HS-27A (cell line): ENCODE data around the gene FBXO5.
A peak's percentile ranks its signal among the peaks of the same experiment; 100 is the strongest.
"Not testable (repeated sequence)": the region's sequence is repeated elsewhere in the genome, so short reads cannot be mapped to it uniquely, and the experiment has no call there.

Experiments used
- DNase-seq: peaks from one replicate; pipeline ENCODE4 v3.0.0-alpha.2; 2012; ENCODE audit warnings: low read depth, missing footprints

Gene FBXO5

DNA sequence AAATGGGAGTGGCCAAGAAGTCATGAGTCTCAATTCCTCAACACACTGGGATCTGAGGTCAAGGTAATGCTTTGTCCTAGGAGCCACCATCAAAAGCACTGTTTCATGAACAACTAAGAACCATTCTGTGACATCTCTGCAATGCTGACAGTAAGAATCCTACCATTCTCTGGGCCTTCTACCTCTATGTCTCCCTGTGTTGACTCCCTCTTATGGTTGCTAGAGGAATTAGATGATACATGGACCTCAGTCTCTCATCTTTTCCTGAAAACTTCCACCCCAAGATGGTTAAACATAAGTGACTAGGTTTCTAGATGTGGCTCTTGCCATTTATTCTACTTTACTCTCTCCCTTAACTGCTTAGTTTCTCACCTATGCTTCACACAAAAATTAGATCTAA is 10.6 kb upstream of the FBXO5 start:
- no peak for DNase-seq

DNA sequence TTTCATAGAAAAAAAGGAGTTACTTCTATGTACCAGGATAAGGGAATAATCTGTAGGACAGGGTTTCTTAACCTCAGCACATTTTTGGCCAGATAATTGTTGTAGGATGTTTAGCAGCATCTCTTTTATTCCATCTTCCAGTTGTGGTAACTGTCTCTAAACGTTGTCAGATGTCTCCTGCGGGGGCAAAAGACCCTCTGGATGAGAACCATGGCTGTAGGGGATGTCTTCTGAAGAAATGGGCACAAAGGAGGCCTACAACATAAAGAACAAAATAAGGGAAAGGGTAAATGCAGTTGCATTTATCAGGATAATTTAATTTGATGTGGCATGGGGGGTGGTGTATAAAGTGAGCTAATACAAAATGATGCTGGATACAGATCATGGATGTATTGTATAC is 4.1 kb upstream of the FBXO5 start:
- no peak for DNase-seq

DNA sequence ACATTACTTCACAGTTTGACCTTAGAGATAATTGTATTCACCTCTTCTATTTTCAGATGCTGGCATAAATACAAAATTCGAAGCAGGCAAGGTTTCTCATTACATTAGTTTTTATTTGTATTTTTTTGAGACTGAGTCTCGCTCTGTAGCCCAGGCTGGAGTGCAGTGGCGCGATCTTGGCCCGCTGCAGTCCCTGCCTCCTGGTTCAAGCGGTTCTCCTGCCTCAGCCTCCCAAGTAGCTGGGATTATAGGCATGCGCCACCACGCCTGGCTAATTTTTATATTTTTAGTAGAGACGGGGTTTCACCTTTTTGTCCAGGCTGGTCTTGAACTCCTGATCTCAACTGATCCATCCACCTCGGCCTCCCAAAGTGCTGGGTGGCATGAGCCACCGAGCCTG is 2.5 kb upstream of the FBXO5 start:
- DNase-seq, result not testable (repeated sequence)

DNA sequence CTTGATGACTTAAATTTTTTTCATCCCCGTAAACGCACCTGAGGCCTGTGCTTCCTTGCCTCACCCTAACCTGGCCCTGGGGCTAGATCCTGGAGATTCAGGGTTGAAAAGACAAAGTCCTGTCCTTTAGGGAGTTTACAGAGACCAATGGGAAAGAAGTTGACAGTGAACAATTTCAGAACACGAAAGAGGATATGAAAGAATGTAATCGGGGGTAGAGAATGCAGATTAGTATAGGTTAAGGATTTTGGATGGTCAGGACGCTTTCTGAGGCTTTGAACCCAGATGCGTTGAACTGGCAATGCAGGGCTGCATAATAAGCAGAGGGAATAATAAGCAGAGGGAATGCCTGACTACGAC is 1.7 kb upstream of the FBXO5 start:
- no peak for DNase-seq

DNA sequence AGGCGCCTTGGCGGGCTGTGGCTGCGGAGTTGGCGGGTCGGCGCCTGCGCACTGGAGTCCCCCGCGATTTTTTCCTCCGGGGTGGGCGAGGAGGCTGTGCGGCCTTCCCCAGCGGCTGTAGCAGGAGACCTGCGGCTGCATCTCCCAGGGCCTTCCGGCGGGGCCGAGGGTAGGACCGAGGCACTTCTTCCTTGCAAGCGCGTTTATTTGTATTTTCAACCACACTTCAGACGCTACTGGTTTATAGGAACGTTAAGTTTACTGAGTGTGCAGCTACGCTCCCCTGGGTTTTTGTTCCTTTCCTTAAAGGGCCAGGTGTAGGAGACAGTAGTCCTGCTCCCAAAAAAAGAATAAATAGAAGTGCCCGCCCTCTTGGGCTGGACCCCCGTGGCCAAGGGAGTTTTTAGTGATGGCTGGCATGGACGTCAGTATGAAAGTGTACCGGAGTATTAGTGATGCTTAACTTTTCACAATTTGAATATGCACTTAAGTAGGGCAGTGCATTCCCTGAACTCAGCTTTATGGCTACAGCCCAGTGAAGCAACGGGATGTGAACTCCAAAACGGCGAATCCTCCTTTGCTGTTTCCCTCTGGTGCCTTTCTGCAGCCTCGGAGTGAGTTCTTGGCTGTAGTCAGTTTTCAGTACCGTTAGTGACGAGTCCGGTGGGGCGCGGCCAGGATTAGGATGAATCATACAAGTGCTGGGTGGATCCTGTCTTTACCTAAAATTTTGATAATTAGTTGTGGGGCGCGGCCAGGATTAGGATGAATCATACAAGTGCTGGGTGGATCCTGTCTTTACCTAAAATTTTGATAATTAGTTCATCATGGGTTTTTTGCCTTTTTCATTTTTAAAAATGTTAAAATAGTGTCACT is 1.0 kb upstream of the FBXO5 start:
- peak; percentile 72 for DNase-seq

DNA sequence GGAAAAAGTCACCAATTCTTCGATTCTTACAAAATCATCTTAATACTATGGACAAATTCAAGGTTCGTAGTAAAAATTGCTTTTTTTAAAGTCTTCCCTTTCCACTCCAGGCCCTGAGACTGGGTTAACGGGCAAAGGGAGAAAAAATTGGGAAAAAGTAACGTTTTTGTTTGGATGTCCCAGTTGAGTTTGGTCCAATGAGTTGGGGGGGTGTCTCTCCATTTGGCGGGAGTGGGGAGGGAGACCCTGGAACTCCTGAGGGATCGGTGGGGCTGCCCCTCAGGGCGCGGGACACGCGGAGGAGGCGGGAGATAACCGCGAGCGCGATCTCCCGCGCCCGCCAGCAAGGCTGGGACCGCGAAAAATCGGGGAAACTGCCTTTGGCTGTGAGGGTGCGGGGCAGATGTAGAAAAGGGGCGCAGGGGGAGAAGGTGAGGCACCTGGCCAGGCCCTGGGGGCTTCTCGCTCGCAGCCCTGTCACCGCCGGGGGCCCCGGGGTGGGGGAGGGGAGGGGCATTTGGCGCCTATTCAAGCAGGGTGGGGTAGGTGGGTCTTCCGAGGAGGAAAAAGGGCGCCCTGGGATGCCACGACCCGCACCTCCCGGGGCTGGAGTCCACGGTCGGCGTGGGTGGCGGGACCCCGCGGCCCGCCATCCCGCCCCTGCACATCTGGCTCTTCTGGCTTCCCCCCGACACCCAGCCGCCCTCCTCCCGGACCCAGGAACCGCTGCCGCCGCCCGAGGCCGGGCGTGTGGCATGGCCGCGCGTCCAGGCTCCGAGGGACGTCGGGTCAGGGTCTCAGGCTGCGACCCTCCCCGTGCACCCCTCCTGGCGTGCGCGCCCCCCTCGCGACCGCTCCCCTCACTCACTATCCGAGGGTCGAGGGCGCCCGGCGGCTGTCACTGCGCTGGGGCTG is 595 bp downstream of the FBXO5 start:
- DNase-seq, result no peak

DNA sequence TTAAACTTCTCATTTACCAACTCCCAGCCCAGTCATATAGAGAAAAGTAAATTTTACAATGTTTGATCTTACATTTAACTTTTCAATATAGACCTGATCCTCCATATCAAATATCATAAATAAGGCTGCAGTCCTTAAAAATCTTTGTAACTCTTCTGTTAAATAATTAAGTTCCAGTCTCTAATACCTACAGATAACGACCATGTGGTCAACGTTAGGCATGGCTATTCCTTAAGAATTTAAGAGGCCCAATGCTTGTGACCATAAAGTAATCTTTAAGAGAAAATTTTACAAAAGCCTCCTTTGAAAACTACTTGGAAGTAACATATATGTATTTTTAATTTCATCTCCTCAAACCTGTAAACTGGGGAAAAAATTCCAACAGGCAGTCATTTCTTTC is 1.6 kb downstream of the FBXO5 start:
- no peak for DNase-seq

DNA sequence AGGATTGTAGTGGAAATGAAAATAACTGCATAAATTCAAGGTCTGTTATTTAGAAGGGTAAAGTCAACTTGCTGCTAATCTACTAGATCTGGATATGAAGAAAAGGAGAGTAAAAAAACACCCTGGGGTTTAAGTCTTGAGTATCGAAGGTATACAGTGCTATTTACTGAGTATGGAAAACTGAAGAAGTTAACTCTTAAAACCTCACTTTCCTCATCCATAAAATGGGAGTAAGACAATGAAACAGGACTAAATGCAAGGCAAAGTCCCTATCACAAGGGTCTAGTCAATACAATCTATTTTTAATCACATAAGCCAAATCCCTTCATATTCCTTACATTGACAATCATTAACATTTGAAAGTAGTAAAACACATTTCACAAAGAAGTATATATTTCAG is 2.2 kb downstream of the FBXO5 start:
- no peak for DNase-seq

DNA sequence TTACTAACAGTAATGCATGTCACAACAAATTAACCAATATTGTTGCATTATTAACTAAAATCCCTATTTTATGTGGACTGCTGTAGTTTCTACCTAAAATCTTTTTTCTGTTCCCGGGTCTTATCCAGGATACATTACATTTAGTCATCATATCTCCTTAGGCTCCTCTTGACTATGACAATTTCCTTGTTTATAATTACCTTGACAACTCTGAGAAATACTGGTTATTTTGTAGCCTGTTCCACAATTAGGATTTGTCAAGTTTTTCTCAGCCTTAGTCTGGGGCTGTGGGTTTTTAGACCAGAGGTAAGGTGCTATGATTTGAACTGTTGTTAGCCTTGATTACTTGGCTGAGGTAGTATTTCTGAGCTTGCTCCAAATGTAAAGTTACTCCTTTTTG is 3.7 kb downstream of the FBXO5 start:
- no peak for DNase-seq

DNA sequence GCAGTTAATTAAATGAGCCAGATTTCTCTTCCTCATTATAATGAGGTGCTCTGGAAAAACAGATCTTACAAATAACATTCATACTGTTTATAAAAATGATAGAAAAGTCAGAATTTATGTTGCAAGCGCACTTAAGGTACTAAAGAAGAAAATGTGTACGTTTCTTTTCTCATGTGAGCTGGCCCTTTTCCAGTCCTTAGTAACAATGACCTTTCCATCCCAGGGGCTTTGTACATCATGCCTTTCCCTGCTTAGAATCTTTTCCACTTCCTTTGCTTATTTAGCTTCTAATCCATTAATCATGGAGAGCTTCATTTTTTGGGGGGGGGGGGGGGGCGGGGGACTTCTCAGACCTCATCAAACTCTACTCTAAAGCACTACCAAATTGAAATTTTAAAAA is 4.8 kb downstream of the FBXO5 start:
- DNase-seq, result no peak

DNA sequence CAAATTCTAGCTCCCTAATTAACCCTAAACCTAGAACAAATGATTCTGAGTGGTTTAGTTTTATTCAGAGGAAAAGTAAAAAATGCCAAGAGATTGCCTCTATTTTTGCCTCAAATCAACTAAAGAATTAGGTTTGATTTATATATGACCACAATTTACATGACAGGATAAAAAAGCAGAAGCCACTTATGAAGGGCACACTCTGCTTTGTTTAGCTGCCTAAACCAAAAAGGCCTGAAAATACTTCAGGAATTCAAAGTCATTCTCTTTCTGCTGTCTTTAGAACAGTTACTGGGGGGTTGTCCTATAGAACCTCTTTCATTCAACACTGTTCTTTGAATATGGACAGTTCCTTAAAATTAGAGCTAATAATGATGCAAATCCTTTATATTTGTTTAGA is 5.3 kb downstream of the FBXO5 start:
- DNase-seq, result no peak

DNA sequence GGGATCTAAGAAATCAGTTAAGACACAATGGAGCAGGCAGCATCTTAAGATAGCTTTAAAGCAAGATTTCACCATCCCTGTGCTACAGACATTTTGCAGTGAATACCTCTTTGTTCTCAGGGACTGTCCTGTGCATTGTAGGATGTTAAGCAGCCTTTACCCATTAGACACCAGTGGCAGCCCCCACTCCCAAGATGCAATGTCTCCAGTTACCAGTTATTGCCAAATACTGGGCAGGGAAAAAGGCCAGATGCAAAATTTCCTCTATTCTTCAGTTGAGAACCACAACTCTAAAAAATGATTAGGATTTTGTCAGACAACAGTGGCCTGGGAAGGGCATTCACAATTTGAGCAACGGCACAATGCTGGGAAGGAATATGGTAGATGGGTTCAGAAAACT is 6.1 kb downstream of the FBXO5 start:
- no peak for DNase-seq

DNA sequence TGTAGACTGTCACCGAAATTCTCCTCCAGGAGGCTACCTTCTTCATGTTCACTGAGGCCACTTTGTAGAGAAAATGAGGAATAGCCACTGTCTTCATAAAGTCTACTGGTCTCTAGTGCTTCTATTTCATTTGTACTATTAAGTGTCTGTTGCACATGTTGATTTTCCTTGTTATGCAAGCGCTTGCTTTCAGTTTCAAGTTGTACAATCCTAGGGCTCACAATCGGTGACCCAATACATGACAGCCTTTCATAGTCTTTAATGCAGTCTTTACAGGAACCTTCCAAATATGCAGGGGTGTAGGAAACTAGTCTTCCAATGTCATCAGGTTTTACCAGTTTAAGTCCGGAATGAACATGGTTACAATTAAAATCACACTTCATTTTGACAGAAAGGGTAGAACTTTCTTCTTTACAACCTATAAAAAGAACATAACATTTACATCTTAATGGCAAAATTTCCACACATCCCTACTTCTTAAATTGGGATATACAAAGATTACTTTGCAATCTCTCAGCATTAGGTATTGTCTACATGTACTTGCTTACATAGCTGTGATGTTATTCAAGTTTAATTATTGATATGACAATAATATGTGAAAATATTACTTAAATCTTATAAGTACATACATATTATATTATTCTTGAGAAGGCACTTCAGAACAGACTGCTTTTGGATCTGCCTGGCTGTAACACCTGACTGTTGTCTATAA is 7.5 kb downstream of the FBXO5 start:
- DNase-seq, result no peak

DNA sequence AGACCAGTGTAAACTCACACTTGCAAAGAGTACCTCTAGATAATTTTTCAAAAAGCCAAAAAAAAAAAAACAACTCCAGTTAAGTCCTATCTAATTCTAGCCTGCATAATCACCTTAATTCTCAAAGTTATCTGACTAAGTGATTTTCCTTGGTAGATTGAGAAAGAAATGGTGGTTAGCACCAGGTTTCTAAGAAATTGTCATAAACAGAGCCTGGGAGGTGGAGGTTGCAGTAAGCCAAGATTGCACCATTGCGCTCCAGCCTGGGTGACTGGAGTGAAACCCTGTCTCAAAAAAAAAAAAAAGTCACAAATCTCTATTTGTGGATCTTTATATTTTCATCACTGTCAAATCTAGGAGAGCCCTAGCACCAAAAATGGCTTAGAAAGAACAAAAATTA is 8.9 kb downstream of the FBXO5 start:
- no peak for DNase-seq

DNA sequence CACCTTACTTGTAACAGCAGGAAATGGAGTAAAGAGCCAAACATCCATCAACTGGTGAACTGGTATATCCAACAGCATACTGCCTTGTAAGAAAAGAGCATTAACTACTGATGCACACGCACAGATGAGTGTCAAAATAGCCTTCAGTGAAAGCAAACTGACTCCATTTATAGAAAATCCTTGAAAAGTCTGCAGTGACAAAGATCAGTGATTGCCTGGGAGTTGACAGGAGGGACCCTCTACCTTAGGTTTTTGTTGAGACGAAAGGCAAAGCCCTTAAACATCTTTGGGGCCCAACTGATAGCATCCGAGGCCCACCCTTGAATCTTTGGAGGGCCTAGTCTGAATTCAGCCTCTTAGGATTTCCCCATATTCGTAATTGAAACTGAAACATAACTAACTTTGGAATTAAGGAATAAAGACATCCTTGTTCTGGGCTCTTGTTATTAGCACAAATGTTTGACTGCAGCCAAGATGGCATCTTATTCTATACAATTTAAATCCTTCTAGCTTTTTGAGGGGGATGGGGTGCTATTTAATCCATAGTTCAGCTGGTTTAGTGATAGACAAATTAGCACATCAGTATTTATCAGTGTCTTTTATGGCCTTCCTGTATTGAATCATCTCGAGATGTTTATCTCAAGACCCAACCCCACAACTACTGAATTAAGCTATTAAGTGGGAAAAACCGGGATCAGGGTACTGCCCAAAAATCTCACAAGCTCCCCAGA is 13.0 kb downstream of the FBXO5 start:
- DNase-seq, result no peak

DNA sequence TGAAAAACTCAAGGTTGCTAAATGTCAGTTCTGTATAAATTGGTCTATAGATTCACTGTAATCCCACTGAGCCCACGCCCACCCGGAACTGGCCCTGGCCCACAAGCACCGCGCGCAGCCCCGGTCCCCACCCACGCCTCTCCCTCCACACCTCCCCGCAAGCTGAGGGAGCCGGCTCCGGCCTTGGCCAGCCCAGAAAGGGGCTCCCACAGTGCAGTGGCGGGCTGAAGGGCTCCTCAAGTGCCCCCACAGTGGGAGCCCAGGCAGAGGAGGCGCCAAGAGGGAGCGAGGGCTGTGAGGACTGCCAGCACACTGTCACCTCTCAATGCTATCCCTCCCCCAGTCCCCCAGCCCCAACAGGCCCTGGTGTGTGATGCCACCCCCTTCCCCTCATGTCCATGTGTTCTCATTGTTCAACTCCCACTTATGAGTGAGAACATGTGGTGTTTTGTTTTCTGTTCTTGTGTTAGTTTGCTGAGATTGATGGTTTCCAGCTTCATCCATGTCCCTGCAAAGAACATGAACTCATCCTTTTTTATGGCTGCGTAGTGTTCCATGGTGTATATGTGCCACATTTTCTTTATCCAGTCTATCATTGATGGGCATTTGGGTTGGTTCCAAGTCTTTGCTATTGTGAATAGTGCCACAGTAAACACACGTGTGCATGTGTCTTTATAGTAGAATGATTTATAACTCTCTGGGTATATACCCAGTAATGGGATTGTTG is 16.5 kb downstream of the FBXO5 start:
- DNase-seq, result not testable (repeated sequence)

DNA sequence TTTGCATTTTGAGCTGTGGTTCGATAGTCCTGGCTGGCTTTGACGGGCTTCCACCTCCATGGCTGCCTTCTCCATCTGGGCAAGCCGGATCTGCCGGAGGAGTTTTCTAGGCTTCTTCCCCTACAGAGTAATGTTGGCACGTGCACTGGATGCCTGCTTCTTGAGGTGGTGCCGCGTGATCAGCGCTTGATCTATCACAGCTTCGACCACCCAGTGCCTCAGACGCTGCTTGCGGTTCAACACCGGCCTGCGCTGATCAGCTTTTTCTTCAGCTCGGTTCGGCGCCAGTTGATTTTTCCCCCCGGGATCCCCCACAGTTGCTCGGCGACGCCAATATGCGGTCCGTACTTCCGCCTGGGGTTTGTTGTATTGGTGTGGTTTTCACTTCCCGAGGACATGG is 23.5 kb downstream of the FBXO5 start:
- DNase-seq, result no peak

DNA sequence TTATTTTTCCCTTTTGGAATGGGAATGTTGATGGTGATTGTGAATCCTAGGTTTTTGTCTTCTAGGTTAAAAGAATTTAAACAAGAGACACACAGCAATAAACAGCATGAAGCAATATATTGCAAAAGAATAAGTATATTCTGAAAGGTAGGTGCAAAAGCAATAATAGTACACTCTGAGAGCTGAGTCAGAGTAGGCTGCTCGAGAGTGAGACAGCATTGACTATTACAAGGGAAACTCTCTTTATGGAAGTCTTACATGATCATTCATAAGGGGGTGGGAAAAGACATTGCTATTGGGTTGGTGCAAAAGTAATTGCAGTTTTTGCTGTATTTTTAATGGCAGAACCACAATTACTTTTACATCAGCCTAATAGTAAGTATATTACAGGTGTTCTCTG is 25.0 kb downstream of the FBXO5 start:
- DNase-seq, result no peak

DNA sequence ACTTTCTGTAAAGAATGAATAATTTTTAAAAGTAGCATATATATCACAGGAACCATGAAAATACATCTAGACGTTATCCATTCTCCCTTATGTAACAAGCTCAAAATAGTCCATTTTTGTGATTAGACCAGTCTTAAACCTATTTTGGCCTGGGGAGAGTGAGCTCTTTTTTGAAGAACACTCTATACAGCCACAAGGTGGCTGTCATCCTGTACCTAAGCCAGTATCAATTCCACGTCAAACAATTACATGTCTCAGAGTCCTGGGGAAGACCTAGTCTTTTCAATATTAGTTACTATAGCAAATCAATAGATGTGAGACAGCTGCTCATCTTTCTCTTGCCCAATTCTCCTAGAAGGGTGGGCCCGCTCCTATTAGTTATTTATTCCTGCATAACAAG is 28.4 kb downstream of the FBXO5 start:
- DNase-seq, result no peak

DNA sequence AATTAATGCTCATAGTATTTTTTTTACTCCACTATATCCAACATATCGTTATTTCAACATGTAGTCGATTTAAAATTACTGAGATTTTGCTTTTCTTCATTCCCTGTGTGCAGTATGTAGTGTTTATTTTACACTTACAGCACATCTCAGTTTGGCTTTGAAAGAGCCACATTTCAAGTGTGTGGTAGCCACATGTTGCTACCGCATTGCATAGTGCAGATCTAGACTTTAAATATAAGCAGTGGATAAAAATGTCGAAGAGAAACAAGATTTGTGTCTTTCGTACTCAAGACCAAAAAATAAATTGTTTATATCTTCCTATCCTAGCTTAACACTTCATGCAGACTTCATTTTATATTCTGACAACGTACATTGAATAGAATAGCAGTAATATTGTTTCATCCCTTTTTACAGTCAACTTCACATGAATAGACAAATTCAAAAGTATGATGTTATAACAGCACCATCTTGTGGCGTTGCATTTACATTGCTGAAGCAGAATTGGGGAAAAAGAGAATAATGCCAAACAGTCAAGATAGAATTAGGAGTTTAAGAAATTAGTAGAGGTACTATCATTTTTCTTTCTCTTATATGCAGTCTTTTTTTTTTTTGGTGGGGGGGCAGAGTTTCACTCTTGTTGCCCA is 29.9 kb downstream of the FBXO5 start:
- peak; percentile 43 for DNase-seq

DNA sequence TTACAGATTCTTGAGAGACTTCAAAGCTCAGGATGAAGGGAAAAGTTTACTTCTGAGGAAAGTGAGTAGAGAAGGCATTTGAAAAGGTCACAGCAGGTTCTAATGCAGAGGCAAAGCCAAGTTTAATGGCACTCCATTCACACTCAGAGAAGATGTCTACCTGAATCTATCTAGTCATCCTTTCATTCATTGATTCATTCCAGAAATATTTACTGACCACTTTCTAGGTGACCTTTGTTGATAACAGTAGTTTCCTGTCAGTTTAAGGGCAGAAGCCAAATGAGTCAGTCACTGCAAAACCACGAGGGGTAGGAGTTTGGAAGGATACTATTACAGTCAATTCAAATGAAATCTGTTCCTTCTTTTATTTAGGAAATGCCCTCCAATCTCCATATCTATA is 30.8 kb downstream of the FBXO5 start:
- peak; percentile 41 for DNase-seq
